Natural killer cell (primary cell): Measurements from ENCODE around the gene PPFIA3. TPM values are rescaled to one million over a fixed set of nuclear protein-coding genes. Genes with fewer than 3 reads are reported as not detected.

Experiments
- ATAC-seq, 3 donors: fragments of 150-1000 bp in 2 of 3; fragments of 200-7000 bp in 1 of 3; cut with Tn5 transposase; 1 replicate in 1 of 3; 2 replicates in 2 of 3; pipeline ENCODE4 v1.10.0; 2021; ENCODE audit warnings: mild to moderate bottlenecking in 2 of 3, moderate library complexity in 2 of 3
- DNase-seq, 2 donors: peaks; one replicate each; pipeline versions ENCODE4 v3.0.0 to v3.0.0-alpha.2; 2013 to 2021; ENCODE audit warnings: mixed read lengths in 1 of 2
- H3K27ac ChIP-seq: one replicate; pipeline ENCODE4 v1.5.1; 2013; ENCODE audit warnings: mild to moderate bottlenecking, low read length
- H3K27me3 ChIP-seq: one replicate; pipeline ENCODE4 v1.6.1; 2013; ENCODE audit warnings: low read length; ENCODE audit not compliant: control insufficient read depth, insufficient read depth
- H3K36me3 ChIP-seq: one replicate; pipeline ENCODE4 v1.6.1; 2013; ENCODE audit warnings: low read length; ENCODE audit not compliant: control insufficient read depth, insufficient read depth
- H3K4me1 ChIP-seq: one replicate; pipeline ENCODE4 v1.6.1; 2013; ENCODE audit warnings: low read length; ENCODE audit not compliant: control insufficient read depth, insufficient read depth
- H3K4me3 ChIP-seq: one replicate; pipeline ENCODE4 v1.5.1; 2013; ENCODE audit warnings: low read length
- H3K9me3 ChIP-seq: one replicate; pipeline ENCODE4 v1.6.1; 2013; ENCODE audit warnings: low read length; ENCODE audit not compliant: control insufficient read depth, insufficient read depth
- H3K27ac Mint-ChIP-seq, 2 donors: one replicate each; pipeline ENCODE4 v1.8.0; 2022; ENCODE audit warnings: mild to moderate bottlenecking in 2 of 2, mixed read lengths in 2 of 2, moderate library complexity in 1 of 2
- H3K27me3 Mint-ChIP-seq, 2 donors: one replicate each; pipeline ENCODE4 v1.8.0; 2022; ENCODE audit warnings: low read depth in 2 of 2, mixed read lengths in 2 of 2
- H3K36me3 Mint-ChIP-seq: one replicate; pipeline ENCODE4 v1.8.0; 2022; ENCODE audit warnings: mixed read lengths
- H3K4me1 Mint-ChIP-seq, 2 donors: one replicate each; pipeline ENCODE4 v1.8.0; 2022; ENCODE audit warnings: mixed read lengths in 2 of 2
- H3K4me3 Mint-ChIP-seq: one replicate; pipeline ENCODE4 v1.8.0; 2022; ENCODE audit warnings: mild to moderate bottlenecking, moderate library complexity, mixed read lengths
- H3K9me3 Mint-ChIP-seq, 2 donors: one replicate each; pipeline ENCODE4 v1.8.0; 2022; ENCODE audit warnings: mixed read lengths in 2 of 2
- WGBS: methylation state at CpG from one replicate; pipeline ENCODE4 v1.1.7; 2013; ENCODE audit warnings: missing lambda C conversion rate; ENCODE audit not compliant: insufficient coverage; 5-methylcytosine and 5-hydroxymethylcytosine counted together
- intact Hi-C: fragments of 100-400 bp; cut with micrococcal nuclease; formaldehyde crosslinking; loops from one replicate; pipeline ENCODE4 v1.14.2; 2022
- total RNA-seq, 4 donors: library from RNA; stranded (reverse); fragments of 120-200 nt in 1 of 4; gene quantifications; one replicate each; pipeline versions ENCODE4 v1.2.3 to v1.2.4, GENCODE V29; 2013 to 2022
- TF ChIP-seq, protein P1 (sequence below): fragments of 200-600 bp; IDR thresholded peaks from one replicate; pipeline ENCODE4 v1.8.0; 2022; ENCODE audit warnings: antibody characterized with exemption

PPFIA3 gene
- total RNA-seq, 3 donors from 2014 or later (not counting 1 experiment from before 2014, with no cell fraction given), result 5.3 to 5.5 (median 5.3) TPM

DNA sequence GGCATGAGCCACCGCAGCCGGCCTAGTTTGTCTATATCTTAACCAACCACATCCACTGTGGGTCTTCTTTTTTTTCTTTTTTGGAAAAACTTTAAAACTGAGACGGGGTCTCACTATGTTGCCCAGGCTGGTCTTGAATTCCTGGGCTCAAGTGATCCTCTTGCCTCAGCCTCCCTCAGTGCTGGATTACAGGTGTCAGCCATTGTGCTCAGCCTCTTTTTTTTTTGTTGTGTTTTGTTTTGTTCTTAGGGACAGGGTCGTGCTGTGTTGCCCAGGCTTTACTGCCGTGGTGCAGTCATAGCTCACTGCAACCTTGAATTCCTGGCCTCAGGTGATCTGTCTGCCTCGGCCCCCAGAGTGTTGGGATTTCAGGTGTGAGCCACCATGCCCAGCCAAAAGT lies 26.7 kb upstream of the PPFIA3 start:
- H3K36me3 Mint-ChIP-seq, result no peaks in the 10 kb centered on the region
- H3K36me3 ChIP-seq, result peaks cover 48% of the 10 kb centered on the region
- H3K27ac Mint-ChIP-seq, result no peak overlapping the region
- H3K27me3 ChIP-seq, result no peaks in the 10 kb centered on the region
- no peak overlapping the region for H3K27ac ChIP-seq
- no peaks in the 10 kb centered on the region for H3K9me3 ChIP-seq
- no peaks in the 10 kb centered on the region for H3K4me1 ChIP-seq
- no peak overlapping the region for H3K4me3 ChIP-seq
- H3K9me3 Mint-ChIP-seq, result no peaks in the 10 kb centered on the region
- peaks cover under 1 to 26% of the 10 kb centered on the region in 2 donors for H3K4me1 Mint-ChIP-seq
- intact Hi-C loops, result no loop called here
- no peak overlapping the region for H3K4me3 Mint-ChIP-seq
- H3K27me3 Mint-ChIP-seq, result no peaks in the 10 kb centered on the region
- WGBS, result 95% methylated on average over 6 of the region's 6 CpGs
- no peak for ATAC-seq
- DNase-seq, result no peak
- TF ChIP-seq, protein P1, sequence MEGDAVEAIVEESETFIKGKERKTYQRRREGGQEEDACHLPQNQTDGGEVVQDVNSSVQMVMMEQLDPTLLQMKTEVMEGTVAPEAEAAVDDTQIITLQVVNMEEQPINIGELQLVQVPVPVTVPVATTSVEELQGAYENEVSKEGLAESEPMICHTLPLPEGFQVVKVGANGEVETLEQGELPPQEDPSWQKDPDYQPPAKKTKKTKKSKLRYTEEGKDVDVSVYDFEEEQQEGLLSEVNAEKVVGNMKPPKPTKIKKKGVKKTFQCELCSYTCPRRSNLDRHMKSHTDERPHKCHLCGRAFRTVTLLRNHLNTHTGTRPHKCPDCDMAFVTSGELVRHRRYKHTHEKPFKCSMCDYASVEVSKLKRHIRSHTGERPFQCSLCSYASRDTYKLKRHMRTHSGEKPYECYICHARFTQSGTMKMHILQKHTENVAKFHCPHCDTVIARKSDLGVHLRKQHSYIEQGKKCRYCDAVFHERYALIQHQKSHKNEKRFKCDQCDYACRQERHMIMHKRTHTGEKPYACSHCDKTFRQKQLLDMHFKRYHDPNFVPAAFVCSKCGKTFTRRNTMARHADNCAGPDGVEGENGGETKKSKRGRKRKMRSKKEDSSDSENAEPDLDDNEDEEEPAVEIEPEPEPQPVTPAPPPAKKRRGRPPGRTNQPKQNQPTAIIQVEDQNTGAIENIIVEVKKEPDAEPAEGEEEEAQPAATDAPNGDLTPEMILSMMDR, result no peak

DNA sequence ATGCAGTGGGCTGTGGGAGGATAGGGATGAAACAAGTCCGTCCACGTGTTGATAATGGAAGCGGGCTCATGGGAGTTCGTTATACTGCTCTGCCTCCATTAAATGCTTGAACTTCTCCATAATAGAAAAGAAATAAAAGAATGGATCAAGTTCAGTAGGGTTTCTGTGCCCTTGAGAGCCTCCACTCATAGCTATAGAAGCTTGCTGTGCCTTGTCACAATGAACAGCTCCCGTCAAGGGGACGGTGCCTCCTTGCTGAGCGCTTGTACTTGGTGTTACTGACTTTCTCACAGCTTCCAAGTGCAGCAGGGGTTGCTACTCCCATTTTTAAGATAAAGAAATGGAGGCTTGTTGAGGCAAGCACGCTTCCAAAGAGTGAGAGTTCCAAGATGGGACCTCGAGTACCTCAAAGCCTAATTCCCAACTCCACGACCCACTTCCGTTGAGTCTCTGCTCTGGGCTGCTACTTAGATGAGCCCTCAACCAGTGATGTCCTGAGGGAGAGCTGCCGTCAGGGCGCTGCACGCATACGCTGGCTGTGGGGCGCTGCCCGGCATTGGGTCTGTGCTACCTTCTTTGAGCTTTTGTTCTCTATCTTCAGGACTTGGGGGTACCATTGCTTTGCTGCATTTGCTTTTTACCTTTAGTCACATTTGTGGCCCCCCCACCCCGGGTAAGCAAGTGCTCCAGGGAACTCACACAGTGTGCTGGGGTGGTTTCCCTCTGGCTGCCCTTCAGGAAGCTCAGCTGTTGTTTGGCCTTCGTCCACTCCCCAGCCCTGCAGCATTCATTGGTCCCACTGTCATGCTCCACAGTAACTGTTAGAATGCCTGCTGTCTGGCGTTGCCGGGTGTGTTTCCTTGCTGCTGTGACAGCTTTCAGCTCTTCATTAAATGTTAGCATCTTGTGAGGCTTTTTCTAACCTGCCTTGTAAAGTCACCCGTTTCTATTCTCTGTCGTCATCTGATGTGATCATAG lies 24.6 kb upstream of the PPFIA3 start:
- H3K36me3 Mint-ChIP-seq, result no peaks in the 10 kb centered on the region
- H3K27ac ChIP-seq, result no peak overlapping the region
- no peak overlapping the region for H3K27ac Mint-ChIP-seq
- H3K27me3 Mint-ChIP-seq, result no peaks in the 10 kb centered on the region
- H3K36me3 ChIP-seq, result peaks cover 60% of the 10 kb centered on the region
- no peak overlapping the region for H3K4me3 Mint-ChIP-seq
- no peak overlapping the region for H3K4me3 ChIP-seq
- intact Hi-C loops, result no loop called here
- no peaks in the 10 kb centered on the region for H3K4me1 ChIP-seq
- WGBS, result 90% methylated on average over 20 of the region's 23 CpGs
- H3K27me3 ChIP-seq, result no peaks in the 10 kb centered on the region
- DNase-seq (no peak), ATAC-seq (no peak)
- H3K4me1 Mint-ChIP-seq, result peaks cover 0 to 22% of the 10 kb centered on the region in 2 donors
- TF ChIP-seq, protein P1, result no peak
- H3K9me3 Mint-ChIP-seq, result no peaks in the 10 kb centered on the region
- no peaks in the 10 kb centered on the region for H3K9me3 ChIP-seq

GRCh38 chr19:49097453-49098288 lies 21.7 kb upstream of the PPFIA3 start:
- H3K9me3 Mint-ChIP-seq, result no peaks in the 10 kb centered on the region
- no peaks in the 10 kb centered on the region for H3K27me3 Mint-ChIP-seq
- no peaks in the 10 kb centered on the region for H3K4me1 ChIP-seq
- H3K27ac Mint-ChIP-seq, result no peak overlapping the region
- peak; percentile 67 to 88 for DNase-seq
- H3K9me3 ChIP-seq, result no peaks in the 10 kb centered on the region
- H3K4me1 Mint-ChIP-seq, result peaks cover 0 to 16% of the 10 kb centered on the region in 2 donors
- H3K36me3 ChIP-seq, result peaks cover 55% of the 10 kb centered on the region
- H3K36me3 Mint-ChIP-seq, result no peaks in the 10 kb centered on the region
- H3K4me3 Mint-ChIP-seq, result no peak overlapping the region
- 71% methylated on average over 8 of the region's 8 CpGs for WGBS
- no peak overlapping the region for H3K27ac ChIP-seq
- TF ChIP-seq, protein P1, result peak; percentile 96
- H3K4me3 ChIP-seq, result no peak overlapping the region
- peak; percentile 94 to 98 (median 95) for ATAC-seq
- intact Hi-C loops, result loop anchor here (1.0 to 2.0 kb wide), 3 partner anchors 48 to 111 kb away; no protein-coding TSS in a partner anchor
- H3K27me3 ChIP-seq, result no peaks in the 10 kb centered on the region
